HG03097 (cell line): Measurements from ENCODE around the gene TAX1BP3.

ENCODE experiments used
- ATAC-seq: cut with Tn5 transposase; IDR thresholded peaks from one replicate; pipeline ENCODE4 v1.9.1; 2021; ENCODE audit not compliant: unreplicated experiment, low FRiP score

The TAX1BP3 gene

GRCh38 chr17:3632287-3632686, 36.1 kb downstream of the TAX1BP3 start:
- ATAC-seq: no peak

DNA sequence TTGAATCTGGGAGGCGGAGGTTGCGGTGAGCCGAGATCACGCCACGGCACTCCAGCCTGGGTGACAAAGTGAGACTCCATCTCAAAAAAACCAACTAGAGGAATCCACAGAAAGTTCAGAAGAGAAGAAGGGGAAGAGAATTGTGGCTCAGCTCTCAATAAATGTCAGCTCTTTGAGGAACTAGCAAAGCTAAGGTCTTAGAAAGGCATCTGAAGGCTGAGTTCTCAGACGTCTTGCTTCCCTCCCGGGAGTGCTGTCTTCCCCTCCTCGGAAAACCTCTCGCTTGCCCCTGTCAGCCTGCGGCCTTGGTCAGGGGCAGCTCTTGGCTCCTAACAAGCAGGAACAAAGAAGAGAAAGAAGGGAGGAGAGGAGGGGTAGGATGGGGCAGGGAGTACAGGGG, 37.6 kb downstream of the TAX1BP3 start:
- ATAC-seq: no peak

GRCh38 chr17:3627769-3628167, 40.6 kb downstream of the TAX1BP3 start:
- no peak for ATAC-seq

- ATAC-seq: no peak
Observed at GRCh38 chr17:3626831-3627768, 41.3 kb downstream of the TAX1BP3 start.

GRCh38 chr17:3622977-3623594, 45.3 kb downstream of the TAX1BP3 start:
- no peak for ATAC-seq

- no peak for ATAC-seq
Observed at GRCh38 chr17:3621146-3621720, 47.1 kb downstream of the TAX1BP3 start.

GRCh38 chr17:3615160-3615870, 53.1 kb downstream of the TAX1BP3 start:
- ATAC-seq: no peak

DNA sequence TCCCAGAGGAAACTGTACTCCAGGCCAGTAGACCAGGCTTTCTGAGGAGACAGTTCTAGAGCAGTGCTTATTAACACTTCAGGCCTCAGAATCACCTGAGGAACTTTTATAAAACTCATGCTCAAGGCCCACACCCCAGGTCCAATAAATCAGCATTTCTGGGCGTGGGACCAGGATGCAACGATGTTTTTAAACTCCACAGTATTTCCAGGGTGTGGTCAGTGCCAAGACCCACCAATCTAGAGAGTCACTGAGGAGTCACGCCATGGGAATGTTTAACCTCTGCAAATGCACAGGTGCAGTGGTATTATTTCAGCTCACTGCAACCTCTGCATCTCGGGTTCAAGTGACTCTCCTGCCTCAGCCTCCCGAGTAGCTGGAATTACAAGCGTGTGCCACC, 55.3 kb downstream of the TAX1BP3 start:
- ATAC-seq: no peak
